ENCODE measurements around the gene PCDHGC4. TPM values are rescaled to one million over a fixed set of nuclear protein-coding genes. Genes with fewer than 3 reads are reported as not detected.

Gene PCDHGC4
- total RNA-seq, 1 experiment from 2014 or later, result 0.57 TPM

DNA sequence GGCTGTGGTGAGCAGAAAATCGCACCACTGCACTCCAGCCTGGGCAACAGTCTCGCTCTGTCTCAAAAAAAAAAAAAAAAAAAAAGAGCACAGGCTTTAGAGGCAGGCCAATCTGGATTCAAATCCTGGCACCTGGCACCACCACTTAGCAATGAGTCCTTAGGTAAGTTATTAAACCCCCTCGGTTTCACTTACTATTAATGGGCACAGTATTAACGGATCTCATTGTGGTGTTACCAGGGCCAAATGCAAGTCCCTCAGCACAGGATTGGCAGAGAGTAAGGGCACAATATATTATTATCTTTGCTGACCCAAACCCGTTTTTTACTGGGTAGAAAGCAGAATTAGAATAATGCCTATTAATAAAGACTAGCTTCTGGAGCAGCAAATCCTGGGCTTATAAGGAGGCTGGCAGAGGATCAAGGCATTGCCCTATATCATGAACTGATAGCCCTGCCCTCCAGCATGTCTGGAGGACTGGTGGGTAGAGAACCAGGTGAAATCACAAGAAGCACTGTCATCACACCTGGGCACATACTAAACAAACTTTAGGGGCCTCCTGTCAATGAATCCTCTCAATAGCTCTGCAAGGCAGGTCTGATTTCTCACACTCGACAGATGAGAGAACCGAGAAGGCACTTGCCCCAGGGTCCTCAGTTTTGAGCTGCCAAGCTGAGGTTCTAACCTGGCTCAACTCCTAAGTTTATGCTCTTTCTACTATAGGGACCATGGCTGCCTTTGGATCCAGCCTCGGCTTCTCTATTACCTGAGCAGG, 21.7 kb downstream of the PCDHGC4 start:
- no TSS peak for BruUV-seq (replicated peaks)
- ChIA-PET POLR2A (interaction anchor here (0.6 to 0.7 kb wide), 2 partner anchors 14 to 47 kb away, joined by 3 to 5 read pairs; no protein-coding TSS in a partner anchor), CTCF (no interaction called here)
- H3K4me3 ChIP-seq (ENCODE audit: low read depth in 2 of 2, low read length in 2 of 2), result no peak overlapping the region
- in situ Hi-C loops (cut with HindIII; ENCODE audit: low pct_unique_long_range_greater_than_20kb, low sequenced_read_pairs), result no loop called here
- TF ChIP-seq SIN3A (IDR thresholded peaks at IDR 0.05; ENCODE audit: borderline replicate concordance, insufficient read depth, low read depth, low read length), result no peak
- TF ChIP-seq, protein P1, sequence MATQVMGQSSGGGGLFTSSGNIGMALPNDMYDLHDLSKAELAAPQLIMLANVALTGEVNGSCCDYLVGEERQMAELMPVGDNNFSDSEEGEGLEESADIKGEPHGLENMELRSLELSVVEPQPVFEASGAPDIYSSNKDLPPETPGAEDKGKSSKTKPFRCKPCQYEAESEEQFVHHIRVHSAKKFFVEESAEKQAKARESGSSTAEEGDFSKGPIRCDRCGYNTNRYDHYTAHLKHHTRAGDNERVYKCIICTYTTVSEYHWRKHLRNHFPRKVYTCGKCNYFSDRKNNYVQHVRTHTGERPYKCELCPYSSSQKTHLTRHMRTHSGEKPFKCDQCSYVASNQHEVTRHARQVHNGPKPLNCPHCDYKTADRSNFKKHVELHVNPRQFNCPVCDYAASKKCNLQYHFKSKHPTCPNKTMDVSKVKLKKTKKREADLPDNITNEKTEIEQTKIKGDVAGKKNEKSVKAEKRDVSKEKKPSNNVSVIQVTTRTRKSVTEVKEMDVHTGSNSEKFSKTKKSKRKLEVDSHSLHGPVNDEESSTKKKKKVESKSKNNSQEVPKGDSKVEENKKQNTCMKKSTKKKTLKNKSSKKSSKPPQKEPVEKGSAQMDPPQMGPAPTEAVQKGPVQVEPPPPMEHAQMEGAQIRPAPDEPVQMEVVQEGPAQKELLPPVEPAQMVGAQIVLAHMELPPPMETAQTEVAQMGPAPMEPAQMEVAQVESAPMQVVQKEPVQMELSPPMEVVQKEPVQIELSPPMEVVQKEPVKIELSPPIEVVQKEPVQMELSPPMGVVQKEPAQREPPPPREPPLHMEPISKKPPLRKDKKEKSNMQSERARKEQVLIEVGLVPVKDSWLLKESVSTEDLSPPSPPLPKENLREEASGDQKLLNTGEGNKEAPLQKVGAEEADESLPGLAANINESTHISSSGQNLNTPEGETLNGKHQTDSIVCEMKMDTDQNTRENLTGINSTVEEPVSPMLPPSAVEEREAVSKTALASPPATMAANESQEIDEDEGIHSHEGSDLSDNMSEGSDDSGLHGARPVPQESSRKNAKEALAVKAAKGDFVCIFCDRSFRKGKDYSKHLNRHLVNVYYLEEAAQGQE (IDR thresholded peaks at IDR 0.05; ENCODE audit: insufficient read depth in 1 of 2, low read depth in 2 of 2, low read length in 1 of 2), result no peak
- no peak for TF ChIP-seq TCF7L2 (IDR thresholded peaks at IDR 0.05; ENCODE audit: low read depth, low read length)
- TF ChIP-seq, protein P2, sequence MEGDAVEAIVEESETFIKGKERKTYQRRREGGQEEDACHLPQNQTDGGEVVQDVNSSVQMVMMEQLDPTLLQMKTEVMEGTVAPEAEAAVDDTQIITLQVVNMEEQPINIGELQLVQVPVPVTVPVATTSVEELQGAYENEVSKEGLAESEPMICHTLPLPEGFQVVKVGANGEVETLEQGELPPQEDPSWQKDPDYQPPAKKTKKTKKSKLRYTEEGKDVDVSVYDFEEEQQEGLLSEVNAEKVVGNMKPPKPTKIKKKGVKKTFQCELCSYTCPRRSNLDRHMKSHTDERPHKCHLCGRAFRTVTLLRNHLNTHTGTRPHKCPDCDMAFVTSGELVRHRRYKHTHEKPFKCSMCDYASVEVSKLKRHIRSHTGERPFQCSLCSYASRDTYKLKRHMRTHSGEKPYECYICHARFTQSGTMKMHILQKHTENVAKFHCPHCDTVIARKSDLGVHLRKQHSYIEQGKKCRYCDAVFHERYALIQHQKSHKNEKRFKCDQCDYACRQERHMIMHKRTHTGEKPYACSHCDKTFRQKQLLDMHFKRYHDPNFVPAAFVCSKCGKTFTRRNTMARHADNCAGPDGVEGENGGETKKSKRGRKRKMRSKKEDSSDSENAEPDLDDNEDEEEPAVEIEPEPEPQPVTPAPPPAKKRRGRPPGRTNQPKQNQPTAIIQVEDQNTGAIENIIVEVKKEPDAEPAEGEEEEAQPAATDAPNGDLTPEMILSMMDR (IDR thresholded peaks at IDR 0.05), result no peak
- no peak for TF ChIP-seq POLR2AphosphoS5 (IDR thresholded peaks at IDR 0.05; ENCODE audit: low read depth, low read length)
- no peaks in the 10 kb centered on the region for H3K9me3 ChIP-seq (ENCODE audit: control insufficient read depth, insufficient read depth, low read depth, low read length)
- intact Hi-C loops (cut with micrococcal nuclease; ENCODE audit: unreplicated experiment), result no loop called here
- DNase-seq (ENCODE audit: low read depth, low spot score) (no peak), ATAC-seq (no peak)
- H3K27ac ChIP-seq (ENCODE audit: low read length), result no peak overlapping the region; the same call in 1 of the 2 replicates
- no peaks in the 10 kb centered on the region for H3K27me3 ChIP-seq (ENCODE audit: control insufficient read depth, insufficient read depth, low read length)
- H3K36me3 ChIP-seq (ENCODE audit: control insufficient read depth, insufficient read depth, low read length), result no peaks in the 10 kb centered on the region
- H3K4me1 ChIP-seq (ENCODE audit: control insufficient read depth, insufficient read depth, low read length), result no peaks in the 10 kb centered on the region

DNA sequence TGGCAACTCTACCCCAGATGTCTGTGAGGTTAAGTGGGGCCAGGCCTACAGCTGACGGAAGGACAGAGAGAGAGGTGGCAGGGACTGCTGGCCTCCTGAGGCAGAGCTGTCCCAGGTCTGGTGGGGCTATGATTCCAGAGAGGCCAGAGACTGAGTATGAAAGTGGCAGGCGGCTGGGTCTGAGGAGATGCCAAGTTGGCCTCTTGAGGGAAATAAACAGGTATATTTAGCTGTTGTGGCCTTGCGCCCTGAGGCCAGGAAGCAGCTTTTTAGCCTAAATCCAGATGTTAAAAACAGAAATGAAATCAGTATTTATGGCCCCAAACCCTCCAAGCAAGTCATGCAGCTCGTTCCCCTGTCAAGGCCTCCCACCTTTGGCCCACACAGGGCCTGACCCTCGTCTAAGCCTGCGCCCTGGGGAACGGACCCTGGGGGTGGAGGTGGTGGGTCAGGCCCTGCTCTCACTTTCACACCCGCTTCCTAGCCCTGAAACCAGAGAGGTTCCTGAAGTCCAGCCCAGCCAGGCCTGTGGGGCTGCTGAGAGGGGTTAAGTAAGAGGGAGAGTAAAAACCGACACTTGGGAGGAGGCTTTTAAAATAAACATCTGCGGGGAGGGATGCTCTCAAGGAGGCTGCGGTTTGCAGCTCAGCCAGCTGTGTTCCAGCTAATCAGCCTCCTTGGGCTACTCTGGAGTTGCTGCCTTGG, 22.7 kb downstream of the PCDHGC4 start:
- ATAC-seq, result no peak
- intact Hi-C loops (cut with micrococcal nuclease; ENCODE audit: unreplicated experiment), result no loop called here
- ChIA-PET CTCF (interaction anchor here (0.6 to 1.2 kb wide), 3 partner anchors 17 to 90 kb away, joined by 3 to 5 read pairs (median 3); partner anchors contain the start of gene PCDHGB7), POLR2A (interaction anchor here (0.6 to 0.7 kb wide), 3 partner anchors 15 to 48 kb away, joined by 3 to 5 read pairs (median 3); no protein-coding TSS in a partner anchor)
- H3K9me3 ChIP-seq (ENCODE audit: control insufficient read depth, insufficient read depth, low read depth, low read length), result no peaks in the 10 kb centered on the region
- no peaks in the 10 kb centered on the region for H3K36me3 ChIP-seq (ENCODE audit: control insufficient read depth, insufficient read depth, low read length)
- H3K27ac ChIP-seq (ENCODE audit: low read length), result no peak overlapping the region
- in situ Hi-C loops (cut with HindIII; ENCODE audit: low pct_unique_long_range_greater_than_20kb, low sequenced_read_pairs), result no loop called here
- peaks cover 2% of the 10 kb centered on the region; the same call in 1 of the 2 replicates for H3K4me1 ChIP-seq (ENCODE audit: control insufficient read depth, insufficient read depth, low read length)
- no peak overlapping the region for H3K4me3 ChIP-seq (ENCODE audit: low read depth in 2 of 2, low read length in 2 of 2)
- BruUV-seq (replicated peaks), result no TSS peak
- no peak for DNase-seq (ENCODE audit: low read depth, low spot score)
- TF ChIP-seq, protein P2 (IDR thresholded peaks at IDR 0.05), result no peak
- TF ChIP-seq POLR2AphosphoS5 (IDR thresholded peaks at IDR 0.05; ENCODE audit: low read depth, low read length), result no peak
- TF ChIP-seq, protein P1 (IDR thresholded peaks at IDR 0.05; ENCODE audit: insufficient read depth in 1 of 2, low read depth in 2 of 2, low read length in 1 of 2), result no peak
- no peak for TF ChIP-seq TCF7L2 (IDR thresholded peaks at IDR 0.05; ENCODE audit: low read depth, low read length)
- TF ChIP-seq SIN3A (IDR thresholded peaks at IDR 0.05; ENCODE audit: borderline replicate concordance, insufficient read depth, low read depth, low read length), result no peak
- H3K27me3 ChIP-seq (ENCODE audit: control insufficient read depth, insufficient read depth, low read length), result no peaks in the 10 kb centered on the region
